Dedifferentiated amniotic fluid mesenchymal stem cell (primary cell): ENCODE measurements around the gene FAM117A.

Source experiments
- DNase-seq: peaks from one replicate; pipeline ENCODE4 v3.0.0-alpha.2; 2016; ENCODE audit errors: extremely low spot score

Gene FAM117A

GRCh38 chr17:49763735-49764558, at the start of gene FAM117A:
Gene FAM117A, minus strand, starts transcription at chr17:49764131. Its CDS starts 44 bp downstream, at chr17:49764087.
- DNase-seq = peak; percentile 96

- DNase-seq = no peak
Observed at GRCh38 chr17:49809056-49809455, 45.1 kb upstream of the FAM117A start.

- no peak for DNase-seq
Observed at GRCh38 chr17:49798738-49799137, 34.8 kb upstream of the FAM117A start.

- DNase-seq = no peak
Observed at GRCh38 chr17:49798182-49798581, 34.3 kb upstream of the FAM117A start.

DNA sequence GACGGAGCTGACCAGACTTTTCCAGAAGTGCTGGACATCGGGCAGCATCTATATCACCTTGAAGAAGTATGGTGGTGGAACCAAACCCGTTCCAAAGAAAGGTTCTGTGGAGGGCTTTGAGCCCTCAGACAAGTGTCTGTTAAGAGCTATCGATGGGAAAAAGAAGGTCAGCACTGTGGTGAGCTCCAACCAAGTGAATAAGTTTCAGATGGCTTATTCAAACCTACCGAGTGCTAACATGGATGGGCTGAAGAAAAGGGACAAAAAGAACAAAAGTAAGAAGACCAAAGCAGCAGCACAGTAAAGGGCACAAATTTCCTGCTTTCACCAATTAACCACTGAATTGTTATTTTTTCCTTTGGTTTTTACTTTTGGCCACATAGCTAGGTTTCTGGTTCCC, 31.4 kb upstream of the FAM117A start:
- DNase-seq = no peak

GRCh38 chr17:49793309-49793708, 29.4 kb upstream of the FAM117A start:
- DNase-seq = no peak

- DNase-seq = no peak
Observed at GRCh38 chr17:49789243-49789578, 25.3 kb upstream of the FAM117A start.

- DNase-seq = peak; percentile 100
Observed at GRCh38 chr17:49788478-49789242, 24.7 kb upstream of the FAM117A start, which contains the start of gene KAT7. Gene KAT7, plus strand, starts transcription at chr17:49788681. Its CDS starts 154 bp downstream, at chr17:49788835.

GRCh38 chr17:49787884-49788477, 24.1 kb upstream of the FAM117A start:
- DNase-seq = peak; percentile 27

DNA sequence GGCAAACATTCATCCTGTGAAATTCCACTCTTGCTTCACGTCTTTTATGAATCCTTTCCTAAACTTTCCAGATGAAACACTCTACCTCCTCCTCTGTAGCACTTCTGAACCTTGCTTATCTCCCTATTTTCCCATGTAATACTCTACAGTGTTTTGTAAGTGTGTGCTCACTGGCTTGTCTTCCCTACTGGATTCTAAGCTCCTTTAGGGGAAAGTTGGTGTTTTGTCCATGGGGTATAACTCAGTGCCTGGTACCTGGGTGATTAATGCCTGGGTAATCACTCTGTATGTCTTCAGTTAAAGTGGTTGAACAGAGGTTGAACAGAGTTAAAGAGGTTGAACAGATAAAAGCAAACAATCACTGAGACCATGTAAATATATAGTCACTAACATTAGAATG, 20.7 kb upstream of the FAM117A start:
- no peak for DNase-seq

DNA sequence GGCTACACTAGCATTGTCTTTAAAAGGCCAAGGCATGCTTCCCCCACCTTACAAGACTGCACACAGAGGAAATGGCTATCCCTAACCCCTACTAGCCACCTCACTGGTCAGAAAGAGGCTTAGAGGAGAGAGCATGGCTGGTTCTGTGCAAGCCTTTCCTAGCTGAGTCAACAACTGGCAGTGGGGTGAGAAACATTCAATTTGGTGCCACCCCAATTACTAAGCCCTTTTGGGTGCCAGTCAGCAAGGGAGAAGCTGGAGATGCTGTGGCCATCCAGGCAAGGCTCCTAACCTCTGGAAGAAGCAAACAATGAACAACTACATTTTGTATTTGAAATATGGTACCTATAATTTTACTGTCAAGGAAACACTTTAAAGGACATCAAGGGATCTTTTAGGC, 19.9 kb upstream of the FAM117A start:
- no peak for DNase-seq

DNA sequence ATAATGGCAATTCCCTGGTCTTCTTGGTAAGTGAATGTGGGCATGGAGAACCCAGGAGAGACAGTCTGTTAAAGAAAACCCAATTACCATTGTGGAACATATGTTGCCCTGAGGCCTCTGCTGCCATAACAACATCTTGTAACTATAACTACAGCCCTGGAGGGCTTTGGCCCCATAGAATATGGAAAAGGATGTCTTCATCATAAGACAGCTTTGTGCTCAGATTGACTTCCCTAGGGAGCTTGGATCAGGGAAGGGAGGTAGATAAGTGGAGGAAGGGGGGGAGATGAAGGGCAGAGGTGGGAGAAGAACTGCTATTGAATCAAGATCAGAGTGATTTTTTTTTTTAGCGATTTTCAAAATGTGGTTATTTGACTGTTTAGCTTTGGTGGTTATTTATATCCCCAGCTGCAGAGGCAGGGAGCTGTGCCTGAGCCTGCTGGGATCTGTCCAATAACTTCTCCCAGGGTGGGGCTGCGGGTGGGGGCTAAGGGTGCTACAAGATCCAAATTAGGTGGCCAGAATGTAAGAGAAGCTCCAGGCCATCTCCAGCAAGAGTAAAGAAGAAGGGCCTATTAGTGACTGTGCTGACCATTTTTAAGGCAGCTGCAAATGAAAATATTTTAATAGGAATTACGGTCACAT, 19.3 kb upstream of the FAM117A start:
- no peak for DNase-seq

- DNase-seq = peak; percentile 56
Observed at GRCh38 chr17:49779739-49780231, 15.9 kb upstream of the FAM117A start.

DNA sequence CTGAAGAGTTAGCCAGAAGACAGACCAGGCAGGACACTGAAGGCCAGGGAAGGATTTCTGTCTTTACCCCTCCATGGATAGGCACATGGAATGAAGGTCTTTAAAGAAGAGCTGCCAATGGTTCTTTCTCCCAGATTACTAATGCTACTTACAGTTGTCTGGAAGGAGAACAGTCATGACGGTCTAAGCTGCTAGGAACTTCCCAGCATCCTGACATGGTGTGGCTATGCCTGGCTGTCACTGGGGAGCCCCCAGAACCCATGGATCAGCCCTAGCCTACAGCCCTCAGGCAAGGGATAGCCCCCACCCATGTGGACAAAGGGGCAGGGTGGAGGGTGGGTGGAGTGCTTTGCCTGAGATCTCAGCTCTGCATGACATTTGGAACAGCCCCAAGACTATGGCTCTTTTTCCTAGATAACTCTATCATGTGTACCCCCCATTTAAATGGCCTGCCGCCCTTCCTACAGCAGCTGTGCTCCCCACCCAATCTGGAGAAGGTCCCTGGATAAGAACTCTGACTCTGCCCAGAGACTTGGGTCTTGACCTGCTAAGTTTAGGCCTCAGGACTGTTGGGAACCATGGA, 15.3 kb upstream of the FAM117A start:
- DNase-seq = no peak

- DNase-seq = no peak
Observed at GRCh38 chr17:49777563-49777962, 13.6 kb upstream of the FAM117A start.

DNA sequence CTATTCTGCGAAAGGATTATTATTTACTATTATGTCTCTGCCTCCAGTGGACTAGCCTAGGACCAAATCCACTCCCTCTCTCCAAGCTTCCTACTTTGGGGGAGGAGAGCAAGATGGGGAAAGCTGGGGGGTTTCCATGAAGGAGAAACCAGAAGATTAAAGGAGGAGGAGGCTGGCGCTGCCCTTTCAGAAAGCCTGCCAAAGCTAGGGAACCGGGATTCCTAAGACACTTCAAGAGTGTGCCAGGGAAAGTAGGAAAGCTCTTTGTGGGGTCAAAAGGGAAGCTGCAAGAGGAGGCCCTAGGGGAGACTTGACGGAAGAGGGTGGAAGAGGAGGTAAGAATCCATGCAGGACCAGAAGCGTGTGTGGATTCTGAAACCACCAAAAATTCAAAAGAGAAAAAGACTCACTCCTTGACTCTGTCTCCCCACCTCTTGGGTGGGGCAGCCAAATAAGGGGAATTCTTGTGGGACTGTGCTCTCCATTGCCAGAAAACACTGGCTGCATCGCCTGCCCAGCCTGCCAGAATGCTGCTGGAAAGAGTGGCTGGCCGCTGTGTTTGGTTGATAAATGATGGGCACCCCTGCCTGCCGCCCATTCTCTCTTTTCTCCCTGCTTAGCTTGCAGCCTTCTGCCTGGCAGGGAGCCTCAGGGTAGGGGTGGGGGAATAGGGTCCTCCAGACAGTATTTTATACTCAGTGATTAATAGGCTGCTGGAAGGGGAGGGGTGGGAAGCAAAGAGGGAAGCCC, 12.8 kb upstream of the FAM117A start:
- DNase-seq = no peak

DNA sequence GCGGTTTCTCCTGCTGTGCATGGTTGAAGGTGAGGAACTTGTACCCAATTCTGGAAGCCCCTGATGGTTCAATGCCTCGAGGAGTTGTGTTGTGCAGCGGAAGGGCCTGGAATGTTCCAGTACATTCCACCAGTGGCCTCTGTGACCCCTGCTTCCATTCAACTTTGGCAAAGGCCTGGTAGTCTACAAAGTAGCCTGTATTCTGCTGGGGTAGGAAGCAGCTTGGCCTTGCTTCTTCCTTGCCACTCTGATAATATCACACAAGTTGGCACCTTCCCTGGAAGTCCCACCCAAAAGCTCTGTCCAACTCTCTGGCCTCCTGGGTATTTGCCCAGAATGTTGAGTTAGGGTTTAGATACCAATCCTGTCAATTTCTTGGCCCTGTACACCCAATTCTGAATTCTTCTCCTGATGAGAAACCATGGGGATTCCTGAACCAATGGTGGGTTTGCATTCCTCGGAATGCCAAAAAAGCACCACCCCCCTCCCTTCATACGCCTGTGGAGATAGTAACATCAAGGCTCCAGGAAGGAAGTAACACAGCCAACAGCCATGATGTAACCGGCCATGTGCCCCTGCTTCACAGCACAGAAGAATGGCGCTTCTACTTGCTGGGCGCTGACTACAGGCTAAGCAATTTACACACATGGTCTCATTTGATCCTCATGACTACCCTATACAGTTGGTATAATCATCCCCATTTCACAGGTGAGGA, 11.8 kb upstream of the FAM117A start:
- no peak for DNase-seq

DNA sequence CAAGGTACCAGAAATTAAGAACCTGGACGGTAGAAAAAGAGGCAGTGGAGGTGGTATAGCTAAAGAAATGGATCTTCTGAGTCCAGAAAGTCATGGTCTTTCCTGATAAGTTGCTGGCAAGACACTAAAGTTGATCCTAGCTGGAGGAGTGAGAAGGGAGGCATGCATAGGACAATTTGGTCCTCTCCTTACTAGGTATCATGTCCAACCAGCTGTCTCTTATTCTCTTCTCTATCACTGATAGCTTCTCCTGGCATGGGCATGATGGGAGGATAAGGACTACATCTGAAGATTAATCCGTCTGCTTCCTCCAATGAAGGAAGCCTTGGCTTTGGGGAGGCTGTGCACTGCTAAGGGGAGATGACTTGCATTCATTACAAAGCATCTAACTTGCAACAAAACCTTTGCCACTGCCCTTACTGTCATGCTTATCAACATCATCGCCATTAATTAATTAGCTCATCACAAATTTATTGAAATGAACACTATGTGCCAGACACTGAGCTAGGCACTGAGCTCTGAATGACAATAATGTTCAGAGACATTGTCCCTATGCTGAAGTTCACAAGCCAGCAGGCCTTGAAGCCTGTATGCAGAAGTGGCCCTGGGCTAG, 3.1 kb upstream of the FAM117A start:
- no peak for DNase-seq

- no peak for DNase-seq
Observed at GRCh38 chr17:49764559-49765180, 739 bp upstream of the FAM117A start.
